GM20431 (cell line): ENCODE data around the gene TMEM11.

ENCODE experiments used
- in situ Hi-C: fragments of 300-500 bp; cut with MseI, MboI; formaldehyde crosslinking; loops from one replicate; pipeline ENCODE4 v1.15.0; 2020; ENCODE audit warnings: low sequenced_read_pairs; ENCODE audit not compliant: unreplicated experiment

The TMEM11 gene

DNA sequence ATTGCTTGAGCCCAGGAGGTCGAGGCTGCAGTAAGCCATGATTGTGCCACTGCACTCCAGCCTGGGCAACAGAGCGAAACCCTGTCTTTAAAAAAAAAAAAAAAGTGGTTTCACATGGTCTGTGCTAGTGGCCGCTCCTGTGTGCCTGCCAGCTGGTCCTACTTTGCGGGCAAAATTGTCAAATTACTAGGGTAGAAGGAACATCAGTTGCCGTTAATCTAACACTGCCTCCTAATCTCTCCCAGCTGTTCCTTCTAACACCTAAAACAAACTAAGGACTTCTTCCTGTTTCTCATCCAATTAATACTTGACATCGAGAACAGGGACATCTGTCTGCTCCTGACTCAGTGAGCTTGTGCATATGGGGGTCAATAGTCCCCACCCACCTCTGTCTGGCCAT lies 23.9 kb downstream of the TMEM11 start:
- in situ Hi-C loops, result no loop called here

DNA sequence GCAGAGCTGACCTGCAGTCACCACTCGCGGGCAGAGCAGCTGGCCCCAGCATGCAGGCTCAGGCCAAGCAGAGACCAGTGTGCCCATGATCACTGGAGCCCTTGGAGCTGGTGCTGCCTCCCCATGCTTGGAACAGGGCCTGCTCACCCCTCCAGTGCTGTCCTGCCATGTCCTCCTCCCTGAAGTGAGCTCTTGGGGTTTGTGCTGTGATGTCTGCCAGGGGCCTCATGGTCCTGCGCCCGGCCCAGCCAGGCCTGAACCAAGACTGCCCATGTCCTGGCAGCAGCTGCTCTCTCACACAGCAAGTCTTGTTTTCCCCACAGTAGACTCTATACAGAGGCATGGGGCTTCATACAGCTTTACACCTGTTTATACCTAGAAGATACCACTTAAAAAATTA lies 24.6 kb downstream of the TMEM11 start:
- in situ Hi-C loops, result no loop called here

DNA sequence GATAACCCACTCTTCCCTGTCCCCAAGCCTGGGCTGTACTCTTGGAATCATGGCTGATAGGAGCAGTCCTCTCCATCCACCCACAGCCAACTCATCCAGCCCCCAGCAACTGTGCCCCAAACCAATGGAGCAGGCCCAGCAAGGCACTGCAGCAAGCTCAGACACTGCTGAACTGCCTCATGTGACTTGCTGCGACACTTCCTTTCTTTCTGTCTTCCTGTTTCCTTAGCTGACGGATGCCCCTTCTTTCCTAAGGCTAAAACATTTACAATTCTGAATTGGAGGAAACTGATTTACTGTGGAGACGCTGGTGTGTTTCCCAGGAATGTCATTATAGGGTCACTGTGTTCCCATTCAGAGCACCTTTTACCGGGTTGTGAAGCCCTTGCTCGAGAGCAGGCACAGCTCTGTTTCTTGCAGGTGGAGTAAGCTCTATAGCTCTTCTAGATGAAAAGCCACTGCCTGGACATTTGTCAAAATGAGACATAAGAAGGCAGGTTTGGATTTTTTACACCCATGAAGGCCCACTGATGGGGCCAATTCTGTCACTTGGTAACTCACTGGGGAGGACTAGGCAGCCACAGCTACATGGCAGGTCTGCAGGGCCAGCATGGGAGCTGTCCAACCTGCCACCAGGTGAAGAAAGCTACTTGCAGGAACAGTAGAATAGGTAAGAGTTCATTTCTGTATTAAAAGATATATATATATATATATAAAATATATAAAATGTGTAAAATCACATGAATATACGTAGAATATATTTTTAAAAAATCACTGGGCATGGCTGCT lies 27.4 kb downstream of the TMEM11 start:
- in situ Hi-C loops, result no loop called here

DNA sequence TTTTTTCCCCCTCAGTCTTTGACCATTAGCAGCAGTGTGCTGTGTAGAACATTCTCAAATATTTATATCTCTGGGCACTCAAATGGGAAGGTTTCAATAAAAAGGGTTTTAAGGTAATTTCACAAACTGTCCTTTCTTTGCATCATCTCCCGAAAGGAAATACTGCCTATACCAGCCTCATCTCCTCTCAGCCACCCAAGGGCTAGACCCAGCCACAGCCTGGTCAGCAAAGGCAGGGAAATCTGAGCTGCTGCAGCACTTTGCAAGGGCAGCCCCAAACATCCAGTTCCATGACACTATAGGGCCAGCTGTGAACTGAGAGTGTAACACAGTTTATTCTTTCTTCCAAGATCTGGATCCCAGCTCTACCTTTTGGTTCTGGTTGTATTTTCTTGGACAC lies 28.9 kb downstream of the TMEM11 start:
- in situ Hi-C loops, result no loop called here

DNA sequence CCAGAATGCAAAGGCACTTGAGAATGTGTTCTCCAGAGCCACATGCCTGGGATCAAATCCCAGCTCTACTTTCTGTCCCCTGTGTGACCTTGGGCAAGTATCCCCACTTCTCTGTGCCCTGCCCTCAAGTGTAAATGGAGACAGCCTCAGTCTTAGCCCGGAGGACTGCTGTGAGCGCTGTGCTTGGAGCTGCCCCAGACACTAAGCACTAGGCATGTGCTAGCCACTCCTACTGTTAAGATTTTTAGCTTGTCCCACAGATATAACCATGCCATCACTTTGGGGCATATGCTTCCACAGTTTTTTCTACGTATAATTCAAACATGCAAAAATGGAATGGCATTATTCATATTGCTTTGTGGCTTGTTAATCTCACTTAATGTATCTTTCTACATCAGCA lies 29.4 kb downstream of the TMEM11 start:
- in situ Hi-C loops, result no loop called here

DNA sequence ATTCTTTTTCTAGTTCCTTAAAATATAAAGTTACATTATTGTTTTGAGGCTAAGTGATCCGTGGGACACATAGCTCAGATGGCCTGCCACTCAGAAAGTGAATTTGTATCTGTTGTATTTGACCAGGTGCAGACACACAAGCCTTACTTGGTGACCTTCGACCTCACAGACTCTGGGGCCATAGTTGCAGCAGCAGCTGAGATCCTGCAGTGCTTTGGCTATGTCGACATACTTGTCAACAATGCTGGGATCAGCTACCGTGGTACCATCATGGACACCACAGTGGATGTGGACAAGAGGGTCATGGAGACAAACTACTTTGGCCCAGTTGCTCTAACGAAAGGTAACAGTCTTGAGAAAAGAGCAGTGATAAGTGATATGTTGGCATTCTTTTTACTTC lies 30.5 kb downstream of the TMEM11 start:
- in situ Hi-C loops, result no loop called here

DNA sequence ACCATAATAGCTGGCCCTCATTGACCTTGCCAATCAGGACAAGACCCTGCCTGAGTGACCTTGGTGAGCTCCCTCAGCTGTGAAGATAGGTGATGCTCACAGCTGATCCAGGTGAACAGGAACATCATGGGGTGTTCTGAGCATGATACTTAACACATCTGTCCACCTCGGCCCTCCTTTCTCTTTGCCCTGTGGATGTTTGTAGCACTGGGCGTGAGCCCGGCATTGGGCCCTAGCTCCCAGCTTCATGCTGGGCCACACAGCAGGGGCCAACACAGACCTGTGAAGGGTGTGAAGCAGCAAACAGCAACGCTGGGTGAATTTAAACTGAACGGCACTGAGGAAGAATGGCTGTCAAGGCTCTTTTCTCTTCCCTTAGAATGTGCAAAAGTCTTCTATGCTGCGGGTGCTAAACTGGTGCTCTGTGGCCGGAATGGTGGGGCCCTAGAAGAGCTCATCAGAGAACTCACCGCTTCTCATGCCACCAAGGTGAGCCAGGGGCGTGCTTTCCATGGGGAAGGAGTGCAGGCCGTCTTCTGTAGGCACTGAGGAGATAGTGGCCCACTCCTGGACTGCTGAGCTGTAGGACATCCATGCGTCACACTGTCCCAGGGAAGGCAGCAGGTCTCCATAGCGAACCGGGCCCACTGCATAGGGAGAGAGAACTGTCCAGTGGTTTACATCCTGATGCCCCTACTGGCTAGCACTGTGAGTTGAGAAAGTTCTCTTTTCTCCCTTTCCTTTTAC lies 35.9 kb downstream of the TMEM11 start:
- in situ Hi-C loops, result no loop called here

DNA sequence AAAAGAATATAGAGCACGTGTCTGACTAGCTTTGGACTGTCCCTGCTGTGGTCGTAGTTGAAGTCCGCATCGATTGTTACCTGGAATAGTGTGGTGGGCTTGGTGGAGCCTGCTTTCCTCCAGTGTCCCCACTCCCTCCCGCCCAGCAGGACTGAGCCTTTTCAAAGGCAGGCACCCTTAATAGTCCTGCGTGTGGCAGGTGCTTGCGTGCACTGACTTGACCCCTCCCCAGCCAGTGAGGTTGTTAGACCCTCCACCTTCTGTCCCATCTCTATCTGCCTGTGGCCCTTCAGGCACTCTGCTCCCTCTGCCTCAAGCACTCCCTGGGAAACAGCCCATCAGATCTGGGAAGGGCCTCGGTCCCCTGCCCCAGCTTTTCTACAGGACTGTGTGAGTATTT lies 36.6 kb downstream of the TMEM11 start:
- in situ Hi-C loops, result no loop called here

DNA sequence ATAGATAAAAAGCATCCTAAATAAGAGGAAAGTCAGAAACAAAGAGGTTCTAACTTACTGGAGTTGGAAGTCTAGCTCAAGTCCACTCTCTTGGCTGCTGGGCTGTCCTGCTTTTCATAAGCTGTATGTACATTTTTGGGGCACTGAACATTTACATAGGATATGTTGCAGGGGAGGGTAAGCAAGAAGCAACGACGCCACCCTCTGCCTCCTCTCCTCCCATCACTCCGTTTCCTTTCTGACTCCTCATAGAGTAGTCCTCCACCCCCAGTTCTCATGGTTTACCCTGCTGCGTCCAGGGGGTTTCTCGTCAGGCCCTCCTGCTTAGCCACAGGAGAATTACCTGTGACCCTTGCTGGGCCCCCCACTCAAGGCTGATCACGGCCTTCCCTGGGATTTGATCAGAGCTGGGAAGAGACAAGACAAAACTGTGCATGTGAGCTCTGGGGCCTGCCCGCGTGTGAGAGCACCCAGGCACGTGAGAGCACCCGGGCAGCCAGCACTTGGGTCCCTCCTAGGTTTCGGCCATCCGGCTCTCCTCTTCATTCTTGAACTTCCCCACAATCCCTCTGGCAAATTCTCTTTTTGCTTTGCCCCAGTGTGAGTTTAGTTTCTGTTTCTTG lies 37.1 kb downstream of the TMEM11 start:
- in situ Hi-C loops, result no loop called here

DNA sequence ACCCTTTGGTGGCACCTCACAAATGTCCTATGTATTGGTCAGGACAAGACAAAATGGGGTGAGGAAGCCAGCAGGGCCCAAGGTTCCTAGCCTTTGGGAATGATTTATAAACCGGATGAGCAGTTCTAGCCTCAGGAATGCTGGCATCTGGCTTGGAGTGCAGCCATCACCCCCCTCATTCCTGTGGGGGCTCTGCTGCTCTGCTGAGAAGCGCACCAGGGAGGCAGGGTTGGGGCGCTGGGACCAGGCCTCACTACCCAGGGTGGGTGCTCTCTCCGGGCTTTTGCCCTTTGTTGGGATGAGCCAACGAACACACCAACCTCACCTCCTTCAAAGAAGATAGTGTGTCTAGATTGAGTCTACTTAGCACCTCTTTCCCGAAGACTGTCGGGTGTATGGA lies 39.2 kb downstream of the TMEM11 start:
- in situ Hi-C loops, result no loop called here

DNA sequence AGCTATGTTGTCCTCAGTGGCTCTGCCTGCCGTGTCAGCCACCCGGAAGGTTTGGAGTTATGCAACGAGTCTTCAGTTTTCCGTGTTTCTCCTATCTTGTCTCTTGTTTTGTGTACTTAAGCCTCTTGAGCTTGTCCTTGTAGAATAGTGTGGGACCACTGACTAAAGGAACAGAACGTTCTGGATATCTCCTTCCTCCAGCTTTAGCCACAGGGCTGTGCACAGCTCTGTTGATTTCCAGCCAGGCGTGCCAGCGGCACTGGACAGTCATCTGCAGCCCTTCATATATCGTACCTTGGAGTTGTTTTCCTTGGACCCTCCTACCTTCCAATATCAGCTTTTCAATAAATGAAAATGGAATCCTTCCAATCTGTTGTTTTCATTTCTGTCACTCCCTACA lies 39.8 kb downstream of the TMEM11 start:
- in situ Hi-C loops, result no loop called here

DNA sequence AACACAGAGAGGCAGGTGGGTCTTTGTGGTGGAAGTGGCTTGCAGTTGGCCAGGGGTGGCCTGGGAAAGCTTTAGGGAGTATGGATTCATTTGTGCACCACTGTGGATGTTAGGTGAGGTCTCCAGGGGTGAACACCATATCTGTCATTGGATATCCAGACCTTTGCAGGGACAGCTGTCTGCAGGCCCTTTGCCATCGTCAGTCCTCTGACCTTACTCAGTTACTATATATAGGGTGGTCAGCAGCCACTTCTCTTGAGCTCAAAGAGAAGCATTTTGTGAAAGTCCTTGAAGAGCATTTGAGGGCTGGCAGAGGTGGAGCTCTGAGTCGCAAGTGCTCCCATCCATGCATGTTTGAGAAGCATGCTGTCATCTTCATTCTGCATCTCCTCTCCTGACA lies 40.4 kb downstream of the TMEM11 start:
- in situ Hi-C loops, result no loop called here

DNA sequence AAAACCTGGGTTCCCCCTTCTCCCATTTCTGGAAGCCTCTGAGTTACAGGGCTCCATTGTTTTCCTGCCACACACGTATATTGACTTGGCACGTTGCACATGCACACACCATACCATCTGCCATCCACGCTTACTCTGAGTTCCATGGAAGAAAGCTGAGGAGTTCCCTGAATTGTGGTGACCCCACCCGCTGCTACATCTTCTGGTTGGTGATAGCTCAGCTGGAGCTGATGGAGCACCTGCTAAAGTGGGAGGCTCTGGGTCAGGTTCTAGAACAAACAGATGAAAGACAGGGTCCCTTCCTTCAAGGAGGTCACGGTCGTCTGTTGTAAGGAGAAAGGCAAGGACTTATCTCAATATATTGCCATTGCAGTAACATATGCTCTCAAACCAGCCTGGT lies 41.1 kb downstream of the TMEM11 start:
- in situ Hi-C loops, result no loop called here

DNA sequence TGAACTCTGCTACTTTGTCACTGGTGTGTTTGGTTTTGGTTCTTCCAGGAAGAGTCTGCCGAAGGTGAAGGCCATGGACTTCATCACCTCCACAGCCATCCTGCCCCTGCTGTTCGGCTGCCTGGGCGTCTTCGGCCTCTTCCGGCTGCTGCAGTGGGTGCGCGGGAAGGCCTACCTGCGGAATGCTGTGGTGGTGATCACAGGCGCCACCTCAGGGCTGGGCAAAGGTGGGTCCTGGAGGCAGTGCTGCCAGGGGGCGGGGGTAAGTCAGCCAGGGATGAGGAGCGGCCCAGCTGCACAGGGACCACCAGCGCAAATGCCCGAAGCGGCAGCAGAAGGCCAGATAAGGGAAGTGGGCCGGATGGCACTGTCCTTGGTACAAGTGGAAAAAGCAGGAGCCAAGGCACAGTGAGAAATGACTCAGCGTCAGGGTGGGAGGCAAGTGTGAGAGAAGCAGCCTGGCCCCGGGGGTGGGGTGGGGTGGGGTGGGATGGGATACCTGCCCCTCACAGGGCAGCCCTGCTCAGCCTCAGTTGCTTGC lies 41.9 kb downstream of the TMEM11 start:
- in situ Hi-C loops, result no loop called here

DNA sequence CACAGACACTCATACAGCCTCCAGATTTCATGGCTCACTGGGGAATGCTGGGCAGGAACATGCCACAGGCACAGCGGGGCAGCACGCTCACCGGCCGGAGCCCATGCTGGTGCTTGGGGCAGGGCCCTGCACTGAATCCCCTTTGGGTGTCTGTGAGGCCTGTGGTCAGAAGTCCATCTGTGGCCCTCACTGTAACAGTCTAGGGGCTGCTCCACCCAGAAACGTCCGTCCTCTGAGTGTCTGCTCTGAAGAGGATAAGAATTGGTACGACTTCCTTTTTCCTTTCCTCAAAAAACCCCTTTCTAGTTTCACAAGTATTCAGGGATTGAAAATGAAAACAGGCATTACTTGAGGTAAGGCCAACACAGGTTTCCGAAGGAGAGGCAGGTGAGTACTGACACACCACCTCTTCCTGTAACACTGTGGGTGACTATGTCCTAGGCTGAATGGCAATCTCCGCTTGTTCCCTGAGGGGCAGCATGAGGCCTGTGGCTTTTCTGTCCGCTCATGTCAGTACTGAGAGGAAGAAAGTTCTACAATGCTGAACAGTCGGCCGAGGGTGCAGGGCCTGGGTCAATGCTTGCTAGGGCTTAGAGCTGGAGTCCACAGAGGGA lies 42.5 kb downstream of the TMEM11 start:
- in situ Hi-C loops, result no loop called here

DNA sequence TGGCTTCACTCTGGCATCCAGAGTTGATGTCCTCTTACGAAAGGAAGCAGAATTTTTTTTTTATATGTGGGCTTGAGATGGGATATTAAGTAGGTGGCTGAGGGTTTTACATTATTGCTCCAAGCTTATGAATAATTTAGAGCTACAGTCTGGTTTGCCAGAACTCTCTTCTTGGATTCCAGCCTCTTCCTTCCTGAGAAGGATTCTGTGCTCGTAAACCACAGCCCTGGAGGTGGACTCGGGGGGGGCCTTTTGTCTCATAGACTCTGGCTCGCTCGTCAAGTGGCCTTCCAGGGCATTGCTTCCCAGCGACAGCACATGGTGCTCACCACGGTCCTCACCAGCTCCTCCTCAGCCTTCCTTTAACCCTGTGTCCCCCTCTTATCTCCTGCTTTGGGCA lies 43.2 kb downstream of the TMEM11 start:
- in situ Hi-C loops, result no loop called here

DNA sequence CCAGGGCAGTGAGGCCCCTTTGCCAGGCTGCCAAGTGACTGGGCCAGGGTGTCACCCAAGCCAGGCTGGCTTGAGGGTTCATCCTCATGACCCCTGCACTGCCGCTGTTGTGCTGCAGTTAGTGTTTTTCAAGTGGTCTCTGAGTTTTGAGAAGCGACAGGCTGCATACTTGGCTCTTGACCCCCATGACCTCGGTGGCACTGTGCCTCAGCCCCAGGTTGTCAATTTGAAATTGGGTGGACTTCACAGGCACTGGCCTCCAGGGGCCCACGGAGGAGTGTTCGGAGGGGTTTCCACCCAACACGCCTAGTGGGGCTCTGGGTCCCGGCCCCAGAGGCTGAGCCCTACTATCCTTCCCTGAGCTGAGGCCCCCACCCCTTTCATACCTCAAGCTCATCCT lies 44.5 kb downstream of the TMEM11 start:
- in situ Hi-C loops, result no loop called here

DNA sequence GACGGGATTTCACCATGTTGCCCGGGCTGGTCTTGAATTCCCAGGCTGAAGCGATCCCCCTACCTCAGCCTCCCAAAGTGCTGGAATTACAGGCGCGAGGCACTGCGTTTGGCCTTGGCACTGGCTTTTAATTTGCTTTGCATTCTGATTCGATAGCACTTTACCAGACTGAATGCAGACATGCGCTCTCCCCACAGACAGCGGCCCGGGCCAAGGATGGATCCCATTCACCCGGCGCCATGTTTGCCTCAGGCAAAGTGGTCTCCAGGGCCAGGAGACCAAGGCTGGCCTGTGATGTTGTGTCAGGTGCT lies 45.5 kb downstream of the TMEM11 start:
- in situ Hi-C loops, result no loop called here

DNA sequence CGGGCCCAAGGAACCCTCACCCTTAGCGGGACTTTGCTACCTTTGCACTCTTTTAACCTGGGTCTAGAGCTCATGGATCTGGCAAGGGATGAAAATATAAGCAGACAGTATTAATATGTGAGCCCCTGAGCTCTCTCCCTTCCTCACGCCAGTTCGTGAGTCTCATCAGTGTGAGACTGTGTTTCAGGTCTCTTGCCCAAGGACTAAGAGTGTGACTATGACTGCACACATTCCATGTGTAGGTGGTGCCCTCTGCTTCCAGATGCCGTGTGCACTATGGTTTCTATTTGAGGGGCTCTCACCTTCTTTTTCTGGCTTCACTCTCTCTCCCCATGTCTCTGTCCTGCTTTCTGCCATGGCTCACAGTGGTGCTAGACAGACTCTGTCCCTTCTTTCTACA lies 46.7 kb downstream of the TMEM11 start:
- in situ Hi-C loops, result no loop called here

DNA sequence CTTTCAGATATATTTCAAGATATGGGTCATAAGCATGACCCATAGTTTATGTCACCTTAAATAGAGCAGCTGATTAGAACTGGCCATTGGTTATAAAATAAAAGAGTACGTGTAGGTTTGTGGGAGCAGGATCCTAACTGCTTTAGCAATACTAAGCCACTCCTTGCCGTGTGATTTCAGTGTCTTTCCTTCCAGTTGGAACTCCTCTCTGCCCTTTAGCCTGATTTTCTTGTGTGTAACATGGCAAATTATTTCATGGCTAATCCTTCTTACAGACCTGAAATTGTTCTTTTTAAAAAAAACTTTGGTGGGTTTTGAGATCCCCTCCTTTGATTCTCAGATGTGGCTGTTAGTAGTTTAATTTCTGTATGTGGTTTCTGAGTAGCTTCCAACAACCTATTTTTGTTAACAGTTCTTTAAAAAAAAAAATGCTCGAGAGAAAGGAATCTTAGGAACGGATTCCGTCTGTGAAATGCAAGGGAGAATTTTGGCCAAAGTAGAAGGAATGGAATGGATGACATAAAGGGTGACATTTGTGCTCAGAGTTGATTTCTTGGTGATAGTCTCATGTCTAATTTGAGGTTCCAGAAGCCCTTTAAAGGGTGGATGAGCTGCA lies 47.3 kb downstream of the TMEM11 start:
- in situ Hi-C loops, result no loop called here
